IMR-90 (cell line): ENCODE measurements around the gene COX6A1. TPM values are rescaled to one million over a fixed set of nuclear protein-coding genes. Genes with fewer than 3 reads are reported as not detected.

Experiments
- ATAC-seq: fragments of 200-7000 bp; cut with Tn5 transposase; 2 replicates; pipeline ENCODE4 v1.9.1; 2020; ENCODE audit warnings: low read depth, mild to moderate bottlenecking, moderate library complexity
- BruUV-seq: library from RNA; stranded (reverse); fragments of 400-500 nt; replicated peaks from 2 replicates; lab custom pipeline; 2021; lab: Mats Ljungman, UMichigan
- CTCF ChIA-PET: fragments of 300-600 bp; formaldehyde crosslinking; extraction: SDS; loops from one replicate; lab custom pipeline; 2021; ENCODE audit warnings: antibody characterized with exemption; lab: Yijun Ruan, JAX
- POLR2A ChIA-PET: fragments of 300-600 bp; sonication (Branson Sonifier 250); formaldehyde crosslinking; loops from one replicate; lab custom pipeline; 2022; ENCODE audit warnings: antibody characterized with exemption; ENCODE audit not compliant: unreplicated experiment; lab: Charles Lee
- DNase-seq: peaks from one replicate; pipeline ENCODE4 v3.0.0; 2013
- H2AFZ ChIP-seq: replicated peaks from 2 replicates; pipeline ENCODE3; 2013; ENCODE audit warnings: low read length, mild to moderate bottlenecking; ENCODE audit not compliant: poor library complexity
- H2AK5ac ChIP-seq: 2 replicates; pipeline ENCODE4 v1.6.1; 2013; ENCODE audit warnings: low read depth, low read length, inconsistent platforms
- H2AK9ac ChIP-seq: replicated peaks from 2 replicates; pipeline ENCODE3; 2013; ENCODE audit warnings: mild to moderate bottlenecking, low read depth, low read length, moderate library complexity; ENCODE audit not compliant: poor library complexity
- H2BK120ac ChIP-seq: 2 replicates; pipeline ENCODE4 v1.6.1; 2013; ENCODE audit warnings: low read depth, low read length, inconsistent platforms
- H2BK15ac ChIP-seq: 3 replicates; pipeline ENCODE4 v1.6.1; 2013; ENCODE audit warnings: low read depth, low read length, inconsistent platforms
- H2BK20ac ChIP-seq: 2 replicates; pipeline ENCODE4 v1.6.1; 2013; ENCODE audit warnings: low read depth, mild to moderate bottlenecking, inconsistent platforms, low read length, moderate library complexity
- H2BK5ac ChIP-seq: 2 replicates; pipeline ENCODE4 v1.6.1; 2013; ENCODE audit warnings: mild to moderate bottlenecking, low read depth, low read length, inconsistent platforms; ENCODE audit not compliant: poor library complexity, severe bottlenecking
- H3K14ac ChIP-seq: replicated peaks from 2 replicates; pipeline ENCODE4 v1.6.1; 2013; ENCODE audit warnings: low read depth, low read length, inconsistent platforms
- H3K18ac ChIP-seq: 2 replicates; pipeline ENCODE4 v1.6.1; 2013; ENCODE audit warnings: low read depth, low read length, control low read depth
- H3K23ac ChIP-seq: 2 replicates; pipeline ENCODE4 v1.6.1; 2013; ENCODE audit warnings: low read depth, low read length, inconsistent platforms
- H3K27ac ChIP-seq: 2 replicates; pipeline ENCODE4 v1.5.1; 2013; ENCODE audit warnings: mild to moderate bottlenecking, control low read depth, low read length; ENCODE audit not compliant: insufficient read depth
- H3K27me3 ChIP-seq: 2 replicates; pipeline ENCODE4 v1.6.1; 2013; ENCODE audit warnings: low read length; ENCODE audit not compliant: control insufficient read depth, insufficient read depth
- H3K36me3 ChIP-seq: 2 replicates; pipeline ENCODE4 v1.6.1; 2013; ENCODE audit warnings: low read length, mixed read lengths; ENCODE audit not compliant: control insufficient read depth, insufficient read depth
- H3K4ac ChIP-seq: 2 replicates; pipeline ENCODE4 v1.6.1; 2013; ENCODE audit warnings: low read depth, low read length, inconsistent platforms
- H3K4me1 ChIP-seq: 2 replicates; pipeline ENCODE4 v1.6.1; 2013; ENCODE audit warnings: low read length, mixed read lengths; ENCODE audit not compliant: control insufficient read depth, insufficient read depth
- H3K4me2 ChIP-seq: 2 replicates; pipeline ENCODE4 v1.6.1; 2013; ENCODE audit warnings: low read depth, mild to moderate bottlenecking, control low read depth, low read length, moderate library complexity
- H3K4me3 ChIP-seq: 2 replicates; pipeline ENCODE4 v1.5.1; 2013; ENCODE audit warnings: low read depth, mild to moderate bottlenecking, control low read depth, low read length, moderate library complexity; ENCODE audit not compliant: insufficient read depth
- H3K56ac ChIP-seq: 2 replicates; pipeline ENCODE4 v1.6.1; 2013; ENCODE audit warnings: low read length, inconsistent platforms; ENCODE audit not compliant: insufficient read depth; ENCODE audit errors: extremely low read depth
- H3K79me1 ChIP-seq, 2 experiments: 2 replicates each; pipeline ENCODE4 v1.6.1; 2013; ENCODE audit warnings: low read length in 2 of 2, inconsistent platforms in 1 of 2, low read depth in 1 of 2
- H3K9ac ChIP-seq: 2 replicates; pipeline ENCODE4 v1.6.1; 2013; ENCODE audit warnings: low read depth, low read length, control low read depth
- H3K9me1 ChIP-seq: 2 replicates; pipeline ENCODE4 v1.6.1; 2013; ENCODE audit warnings: low read length, inconsistent platforms; ENCODE audit not compliant: insufficient read depth
- H3K9me3 ChIP-seq: 2 replicates; pipeline ENCODE4 v1.6.1; 2013; ENCODE audit warnings: low read length; ENCODE audit not compliant: control insufficient read depth, insufficient read depth
- H4K20me1 ChIP-seq: 2 replicates; pipeline ENCODE4 v1.6.1; 2013; ENCODE audit warnings: low read length, inconsistent platforms; ENCODE audit not compliant: insufficient read depth
- H4K5ac ChIP-seq: 2 replicates; pipeline ENCODE4 v1.6.1; 2013; ENCODE audit warnings: mild to moderate bottlenecking, low read depth, low read length, control low read depth
- H4K8ac ChIP-seq, 2 experiments: 2 replicates each; pipeline ENCODE4 v1.6.1; 2013; ENCODE audit warnings: low read depth in 2 of 2, low read length in 2 of 2, control low read depth in 1 of 2, inconsistent platforms in 1 of 2
- H4K91ac ChIP-seq: 2 replicates; pipeline ENCODE4 v1.6.1; 2013; ENCODE audit warnings: low read depth, low read length, inconsistent platforms; ENCODE audit not compliant: insufficient read depth
- BHLHE40 ChIP-seq: fragments of 150-350 bp; IDR thresholded peaks from 2 replicates; pipeline ENCODE4 v1.6.1; 2016; ENCODE audit warnings: mild to moderate bottlenecking, low read depth, low read length
- CEBPB ChIP-seq: IDR thresholded peaks from 2 replicates; pipeline ENCODE4 v1.6.1; 2012; ENCODE audit warnings: low read depth, low read length, improper control_type of control experiment
- FOS ChIP-seq: fragments of 150-350 bp; IDR thresholded peaks from 2 replicates; pipeline ENCODE4 v1.6.1; 2016; ENCODE audit warnings: low read depth, low read length
- MAFK ChIP-seq: IDR thresholded peaks from 2 replicates; pipeline ENCODE4 v1.6.1; 2012; ENCODE audit warnings: low read depth, low read length, improper control_type of control experiment
- MAZ ChIP-seq: IDR thresholded peaks from 2 replicates; pipeline ENCODE4 v1.6.1; 2012; ENCODE audit warnings: low read depth, mild to moderate bottlenecking, low read length, improper control_type of control experiment, moderate library complexity, borderline replicate concordance
- MXI1 ChIP-seq: IDR thresholded peaks from 2 replicates; pipeline ENCODE4 v1.6.1; 2012; ENCODE audit warnings: low read depth, mild to moderate bottlenecking, low read length, moderate library complexity, borderline replicate concordance
- NFE2L2 ChIP-seq: fragments of 150-350 bp; IDR thresholded peaks from 2 replicates; pipeline ENCODE4 v1.6.1; 2016; ENCODE audit warnings: low read depth, mild to moderate bottlenecking, low read length
- POLR2A ChIP-seq: IDR thresholded peaks from 2 replicates; pipeline ENCODE4 v1.6.1; 2012; ENCODE audit warnings: mild to moderate bottlenecking, low read depth, low read length
- RAD21 ChIP-seq: IDR thresholded peaks from 2 replicates; pipeline ENCODE4 v1.6.1; 2012; ENCODE audit warnings: low read length, improper control_type of control experiment
- RCOR1 ChIP-seq: IDR thresholded peaks from 2 replicates; pipeline ENCODE4 v1.6.1; 2012; ENCODE audit warnings: mild to moderate bottlenecking, low read length, improper control_type of control experiment; ENCODE audit not compliant: insufficient replicate concordance
- RFX5 ChIP-seq: IDR thresholded peaks from 2 replicates; pipeline ENCODE4 v1.8.0; 2012; ENCODE audit warnings: low read depth, mild to moderate bottlenecking, low read length, moderate library complexity
- SMC3 ChIP-seq: fragments of 150-350 bp; IDR thresholded peaks from 2 replicates; pipeline ENCODE4 v1.6.1; 2016; ENCODE audit warnings: low read depth, mild to moderate bottlenecking, antibody characterized with exemption, low read length, moderate library complexity
- WGBS, 2 experiments: methylation state at CpG; one replicate each; pipeline versions ENCODE4 v1.1.5 to v1.1.7; 2013; ENCODE audit warnings: missing lambda C conversion rate in 2 of 2; ENCODE audit not compliant: insufficient read length in 1 of 2; ENCODE audit errors: extremely low coverage in 2 of 2; 5-methylcytosine and 5-hydroxymethylcytosine counted together
- dilution Hi-C: fragments of 300-500 bp; cut with HindIII; formaldehyde crosslinking; loops from one replicate; pipeline ENCODE4 v1.14.3; 2018; ENCODE audit warnings: low sequenced_read_pairs; ENCODE audit not compliant: unreplicated experiment
- in situ Hi-C: fragments of 300-500 bp; cut with MboI; formaldehyde crosslinking; loops from 3 replicates; pipeline ENCODE4 v1.14.3; 2019; ENCODE audit warnings: low sequenced_read_pairs, inconsistent platforms, mixed read lengths
- intact Hi-C: fragments of 100-400 bp; cut with micrococcal nuclease; formaldehyde crosslinking; loops from 2 replicates; pipeline ENCODE4 v1.10.0; 2022
- polyA plus RNA-seq, 3 experiments: library from polyadenylated mRNA; depleted of rRNA; stranded (reverse); fragments of >200 nt; gene quantifications; 2 replicates each; pipeline ENCODE4 v1.2.3, GENCODE V29; 2012; ENCODE audit warnings: low replicate concordance in 1 of 3
- total RNA-seq: library from RNA; depleted of rRNA; stranded (reverse); fragments of >200 nt; gene quantifications from 2 replicates; pipeline ENCODE4 v1.2.3, GENCODE V29; 2012
- TF ChIP-seq, protein P1 (sequence below): fragments of 150-350 bp; IDR thresholded peaks from 2 replicates; pipeline ENCODE4 v1.6.1; 2016; ENCODE audit warnings: low read depth, mild to moderate bottlenecking, low read length, moderate library complexity, borderline replicate concordance
- TF ChIP-seq, protein P2 (sequence below): conservative IDR thresholded peaks from 2 replicates; pipeline ENCODE4 v1.5.1; 2012; ENCODE audit warnings: mild to moderate bottlenecking, low read depth, low read length, improper control_type of control experiment

Gene COX6A1
- total and polyA plus RNA-seq, 2 of the 4 experiments (the other 2 are of a cell fraction): 396 to 541 TPM

DNA sequence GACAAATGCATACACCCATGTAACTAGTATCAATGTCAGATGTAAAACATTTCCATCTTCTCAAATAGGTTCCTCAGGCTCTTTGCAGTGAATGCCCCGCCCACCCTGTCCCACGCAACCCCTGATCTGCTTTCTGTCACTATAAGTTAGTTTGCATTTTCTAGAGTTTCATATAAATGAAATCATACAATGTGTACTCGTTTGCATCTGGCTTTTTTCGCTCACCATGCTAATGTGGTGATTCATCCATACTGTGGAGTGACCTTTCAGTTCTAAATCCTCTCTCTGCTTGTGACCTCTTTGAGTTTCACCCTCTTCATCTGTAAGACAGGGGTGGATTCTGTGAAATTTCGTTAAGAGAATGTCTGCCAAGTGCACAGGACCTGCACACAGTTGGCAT lies 38.4 kb upstream of the COX6A1 start:
- Histone ChIP-seq H2AK9ac (peak overlapping the region; percentile 7), H3K27ac (no peak overlapping the region)

More for the DNA sequence above, 38.4 kb upstream of the COX6A1 start:
- Histone ChIP-seq H2AFZ (no peak overlapping the region), H2BK20ac (no peak overlapping the region), H4K20me1 (no peaks in the 10 kb centered on the region), H3K23ac (no peak overlapping the region), H3K4me2 (no peak overlapping the region), H3K36me3 (no peaks in the 10 kb centered on the region), H3K9ac (no peak overlapping the region), H3K4ac (no peak overlapping the region), H3K27me3 (peaks cover 32% of the 10 kb centered on the region), H4K91ac (no peak overlapping the region), H2BK15ac (no peak overlapping the region), H3K79me1 (no peaks in the 10 kb centered on the region), H4K5ac (no peak overlapping the region), H4K8ac (no peak overlapping the region), H3K9me3 (peaks cover 6% of the 10 kb centered on the region; the same call in 1 of the 2 replicates), H2AK5ac (no peak overlapping the region), H3K4me1 (no peaks in the 10 kb centered on the region), H3K18ac (no peak overlapping the region), H3K4me3 (no peak overlapping the region), H3K56ac (no peak overlapping the region), H3K9me1 (no peaks in the 10 kb centered on the region), H2BK5ac (no peak overlapping the region), H2BK120ac (no peak overlapping the region), H3K14ac (no peak overlapping the region)
- ChIA-PET POLR2A (no interaction called here), CTCF (no interaction called here)
- in situ Hi-C loops: no loop called here
- no TSS peak for BruUV-seq
- dilution Hi-C loops: no loop called here
- intact Hi-C loops: no loop called here
- WGBS, 2 experiments: no CpG with 5 or more reads among the region's 5 CpGs
- no peak for TF ChIP-seq BHLHE40
- TF ChIP-seq SMC3: no peak
- no peak for TF ChIP-seq POLR2A
- no peak for TF ChIP-seq MAZ
- TF ChIP-seq, protein P1, sequence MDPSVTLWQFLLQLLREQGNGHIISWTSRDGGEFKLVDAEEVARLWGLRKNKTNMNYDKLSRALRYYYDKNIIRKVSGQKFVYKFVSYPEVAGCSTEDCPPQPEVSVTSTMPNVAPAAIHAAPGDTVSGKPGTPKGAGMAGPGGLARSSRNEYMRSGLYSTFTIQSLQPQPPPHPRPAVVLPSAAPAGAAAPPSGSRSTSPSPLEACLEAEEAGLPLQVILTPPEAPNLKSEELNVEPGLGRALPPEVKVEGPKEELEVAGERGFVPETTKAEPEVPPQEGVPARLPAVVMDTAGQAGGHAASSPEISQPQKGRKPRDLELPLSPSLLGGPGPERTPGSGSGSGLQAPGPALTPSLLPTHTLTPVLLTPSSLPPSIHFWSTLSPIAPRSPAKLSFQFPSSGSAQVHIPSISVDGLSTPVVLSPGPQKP: no peak
- no peak for TF ChIP-seq RFX5
- no peak for TF ChIP-seq FOS
- TF ChIP-seq NFE2L2: no peak
- TF ChIP-seq RCOR1: no peak
- TF ChIP-seq RAD21: no peak
- TF ChIP-seq MAFK: no peak
- no peak for TF ChIP-seq CEBPB
- TF ChIP-seq MXI1: no peak
- TF ChIP-seq, protein P2, sequence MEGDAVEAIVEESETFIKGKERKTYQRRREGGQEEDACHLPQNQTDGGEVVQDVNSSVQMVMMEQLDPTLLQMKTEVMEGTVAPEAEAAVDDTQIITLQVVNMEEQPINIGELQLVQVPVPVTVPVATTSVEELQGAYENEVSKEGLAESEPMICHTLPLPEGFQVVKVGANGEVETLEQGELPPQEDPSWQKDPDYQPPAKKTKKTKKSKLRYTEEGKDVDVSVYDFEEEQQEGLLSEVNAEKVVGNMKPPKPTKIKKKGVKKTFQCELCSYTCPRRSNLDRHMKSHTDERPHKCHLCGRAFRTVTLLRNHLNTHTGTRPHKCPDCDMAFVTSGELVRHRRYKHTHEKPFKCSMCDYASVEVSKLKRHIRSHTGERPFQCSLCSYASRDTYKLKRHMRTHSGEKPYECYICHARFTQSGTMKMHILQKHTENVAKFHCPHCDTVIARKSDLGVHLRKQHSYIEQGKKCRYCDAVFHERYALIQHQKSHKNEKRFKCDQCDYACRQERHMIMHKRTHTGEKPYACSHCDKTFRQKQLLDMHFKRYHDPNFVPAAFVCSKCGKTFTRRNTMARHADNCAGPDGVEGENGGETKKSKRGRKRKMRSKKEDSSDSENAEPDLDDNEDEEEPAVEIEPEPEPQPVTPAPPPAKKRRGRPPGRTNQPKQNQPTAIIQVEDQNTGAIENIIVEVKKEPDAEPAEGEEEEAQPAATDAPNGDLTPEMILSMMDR: no peak
- DNase-seq (peak; percentile 75), ATAC-seq (peak; percentile 89)
